Neural crest cell (in vitro differentiated cells): ENCODE data around the gene OR10H1. TPM values are rescaled to one million over a fixed set of nuclear protein-coding genes. Genes with fewer than 3 reads are reported as not detected.
"Not testable (repeated sequence)": the region's sequence is repeated elsewhere in the genome, so short reads cannot be mapped to it uniquely, and the experiment has no call there.

Experiments
- DNase-seq: peaks from one replicate; pipeline ENCODE4 v3.0.0; 2021; ENCODE audit warnings: low read depth, mixed read lengths, low spot score
- H3K27ac Mint-ChIP-seq: one replicate; pipeline ENCODE4 v1.8.0; 2021; ENCODE audit warnings: mild to moderate bottlenecking, mixed read lengths; ENCODE audit not compliant: unreplicated experiment
- H3K27me3 Mint-ChIP-seq: 2 replicates; pipeline ENCODE4 v1.8.0; 2021; ENCODE audit warnings: low read depth, mild to moderate bottlenecking, mixed read lengths
- H3K36me3 Mint-ChIP-seq: 2 replicates; pipeline ENCODE4 v1.8.0; 2021; ENCODE audit warnings: low read depth, mild to moderate bottlenecking, mixed read lengths
- H3K4me1 Mint-ChIP-seq: 2 replicates; pipeline ENCODE4 v1.8.0; 2021; ENCODE audit warnings: mixed read lengths
- H3K4me3 Mint-ChIP-seq: one replicate; pipeline ENCODE4 v1.8.0; 2021; ENCODE audit warnings: mild to moderate bottlenecking, mixed read lengths
- H3K9me3 Mint-ChIP-seq: 2 replicates; pipeline ENCODE4 v1.8.0; 2021; ENCODE audit warnings: mixed read lengths
- CTCF ChIP-seq: fragments of 200-600 bp; sonication (generic); conservative IDR thresholded peaks from 2 replicates; pipeline ENCODE4 v1.5.0; 2021; ENCODE audit warnings: antibody characterized with exemption, mild to moderate bottlenecking
- total RNA-seq: library from RNA; stranded (reverse); gene quantifications from 2 replicates; pipeline ENCODE4 v1.2.1, GENCODE V29; 2021

The OR10H1 gene
- total RNA-seq, 1 donor from 2014 or later: not detected

- Mint-ChIP-seq H3K9me3 (peaks cover 21% of the 10 kb centered on the region), H3K4me1 (no peaks in the 10 kb centered on the region), H3K36me3 (peaks cover 11% of the 10 kb centered on the region), H3K27me3 (no peaks in the 10 kb centered on the region), H3K27ac (no peak overlapping the region), H3K4me3 (no peak overlapping the region)
- no peak for DNase-seq
- no peak for TF ChIP-seq CTCF
Measured at GRCh38 chr19:15850385-15850784, 34.9 kb upstream of the OR10H1 start.

GRCh38 chr19:15846923-15847322 lies 31.5 kb upstream of the OR10H1 start:
- H3K27ac Mint-ChIP-seq: no peak overlapping the region
- H3K9me3 Mint-ChIP-seq: peaks cover 28% of the 10 kb centered on the region
- no peaks in the 10 kb centered on the region for H3K4me1 Mint-ChIP-seq
- no peaks in the 10 kb centered on the region for H3K27me3 Mint-ChIP-seq
- H3K4me3 Mint-ChIP-seq: no peak overlapping the region
- TF ChIP-seq CTCF: no peak
- DNase-seq: no peak
- peaks cover 21% of the 10 kb centered on the region for H3K36me3 Mint-ChIP-seq

GRCh38 chr19:15843894-15844222 lies 28.4 kb upstream of the OR10H1 start:
- H3K4me3 Mint-ChIP-seq: not testable (repeated sequence)

GRCh38 chr19:15843203-15843893 lies 27.9 kb upstream of the OR10H1 start:
- Mint-ChIP-seq H3K4me3 (no peak overlapping the region), H3K27ac (no peak overlapping the region), H3K27me3 (no peaks in the 10 kb centered on the region), H3K4me1 (no peaks in the 10 kb centered on the region), H3K36me3 (peaks cover 21% of the 10 kb centered on the region), H3K9me3 (peaks cover 26% of the 10 kb centered on the region)
- TF ChIP-seq CTCF: no peak
- DNase-seq: no peak

More at GRCh38 chr19:15843894-15844222, 28.4 kb upstream of the OR10H1 start:
- not testable (repeated sequence) for DNase-seq, H3K27me3 Mint-ChIP-seq, H3K4me1 Mint-ChIP-seq, H3K27ac Mint-ChIP-seq
- peaks cover 26% of the 10 kb centered on the region for H3K9me3 Mint-ChIP-seq
- H3K36me3 Mint-ChIP-seq: peaks cover 21% of the 10 kb centered on the region

GRCh38 chr19:15841875-15842569 lies 26.6 kb upstream of the OR10H1 start:
- peaks cover 23% of the 10 kb centered on the region for H3K9me3 Mint-ChIP-seq
- no peak for TF ChIP-seq CTCF
- H3K27me3 Mint-ChIP-seq: no peaks in the 10 kb centered on the region
- H3K36me3 Mint-ChIP-seq: peaks cover 17% of the 10 kb centered on the region
- DNase-seq: no peak
- H3K27ac Mint-ChIP-seq: no peak overlapping the region
- no peaks in the 10 kb centered on the region for H3K4me1 Mint-ChIP-seq
- H3K4me3 Mint-ChIP-seq: no peak overlapping the region

GRCh38 chr19:15840833-15841232 lies 25.4 kb upstream of the OR10H1 start:
- Mint-ChIP-seq H3K27me3 (no peaks in the 10 kb centered on the region), H3K4me3 (no peak overlapping the region), H3K36me3 (peaks cover 14% of the 10 kb centered on the region), H3K27ac (no peak overlapping the region), H3K4me1 (no peaks in the 10 kb centered on the region), H3K9me3 (peaks cover 20% of the 10 kb centered on the region)
- DNase-seq: no peak
- no peak for TF ChIP-seq CTCF

GRCh38 chr19:15839888-15840287 lies 24.4 kb upstream of the OR10H1 start:
- Mint-ChIP-seq H3K9me3 (peaks cover 22% of the 10 kb centered on the region), H3K36me3 (peaks cover 16% of the 10 kb centered on the region)
- H3K27ac Mint-ChIP-seq, H3K27me3 Mint-ChIP-seq, H3K4me3 Mint-ChIP-seq, H3K4me1 Mint-ChIP-seq, DNase-seq: not testable (repeated sequence)
